GM12874 (cell line): ENCODE data around the gene KCNQ1OT1.

ENCODE experiments used
- CTCF ChIP-seq: IDR thresholded peaks from 2 replicates; pipeline ENCODE4 v1.5.1; 2011; ENCODE audit warnings: low read depth, mild to moderate bottlenecking, control low read depth, low read length, moderate library complexity; ENCODE audit not compliant: insufficient read depth

Gene KCNQ1OT1

GRCh38 chr11:2577031-2577990 lies 122.5 kb downstream of the KCNQ1OT1 start:
- TF ChIP-seq CTCF: no peak

GRCh38 chr11:2576549-2576948 lies 123.2 kb downstream of the KCNQ1OT1 start:
- TF ChIP-seq CTCF: no peak

- TF ChIP-seq CTCF: no peak
Measured at GRCh38 chr11:2576111-2576510, 123.7 kb downstream of the KCNQ1OT1 start.

GRCh38 chr11:2575591-2576051 lies 124.2 kb downstream of the KCNQ1OT1 start:
- TF ChIP-seq CTCF: no peak

- TF ChIP-seq CTCF: no peak
Measured at GRCh38 chr11:2574553-2575535, 125.0 kb downstream of the KCNQ1OT1 start.

- no peak for TF ChIP-seq CTCF
Measured at GRCh38 chr11:2574043-2574552, 125.7 kb downstream of the KCNQ1OT1 start.
